Measurements from ENCODE around the gene RBMX.
"Not testable (repeated sequence)": the region's sequence is repeated elsewhere in the genome, so short reads cannot be mapped to it uniquely, and the experiment has no call there.

The RBMX gene

GRCh38 chrX:136874114-136874513, 6.4 kb downstream of the RBMX start:
- DNase-seq = not testable (repeated sequence)

GRCh38 chrX:136873210-136873609, 7.3 kb downstream of the RBMX start:
- not testable (repeated sequence) for DNase-seq

GRCh38 chrX:136872091-136872700, 8.3 kb downstream of the RBMX start:
- no peak for DNase-seq

- no peak for DNase-seq
Observed at GRCh38 chrX:136870064-136870463, 10.5 kb downstream of the RBMX start.

- DNase-seq = no peak
Observed at GRCh38 chrX:136868283-136869055, 12.1 kb downstream of the RBMX start.

- DNase-seq = no peak
Observed at GRCh38 chrX:136867518-136867917, 13.0 kb downstream of the RBMX start.

- no peak for DNase-seq
Observed at GRCh38 chrX:136867096-136867491, 13.4 kb downstream of the RBMX start.

- no peak for DNase-seq
Observed at GRCh38 chrX:136866337-136867095, 14.0 kb downstream of the RBMX start.

GRCh38 chrX:136865270-136866158, 15.0 kb downstream of the RBMX start:
- no peak for DNase-seq

- DNase-seq = no peak
Observed at GRCh38 chrX:136863826-136864225, 16.7 kb downstream of the RBMX start.

- DNase-seq = no peak
Observed at GRCh38 chrX:136862546-136862945, 18.0 kb downstream of the RBMX start.

GRCh38 chrX:136861877-136862276, 18.6 kb downstream of the RBMX start:
- DNase-seq = no peak

- no peak for DNase-seq
Observed at GRCh38 chrX:136858007-136858756, 22.3 kb downstream of the RBMX start.

- no peak for DNase-seq
Observed at GRCh38 chrX:136856551-136856950, 24.0 kb downstream of the RBMX start.

- DNase-seq = no peak
Observed at GRCh38 chrX:136856050-136856449, 24.5 kb downstream of the RBMX start.

- DNase-seq = no peak
Observed at GRCh38 chrX:136851526-136851925, 29.0 kb downstream of the RBMX start.

- no peak for DNase-seq
Observed at GRCh38 chrX:136850441-136851175, 29.9 kb downstream of the RBMX start.

- no peak for DNase-seq
Observed at GRCh38 chrX:136849395-136849794, 31.1 kb downstream of the RBMX start.

- DNase-seq = no peak
Observed at GRCh38 chrX:136847874-136848273, 32.7 kb downstream of the RBMX start.

- DNase-seq = no peak
Observed at GRCh38 chrX:136839196-136839595, 41.3 kb downstream of the RBMX start.

GRCh38 chrX:136835761-136836160, 44.8 kb downstream of the RBMX start:
- DNase-seq = no peak

Measured in DMS79 (cell line).